Fibroblast of gingiva (primary cell): ENCODE data around the gene CDX2.

Experiments used
- DNase-seq: peaks from one replicate; pipeline ENCODE4 v3.0.0-alpha.2; 2011; ENCODE audit warnings: low read depth

Gene CDX2

DNA sequence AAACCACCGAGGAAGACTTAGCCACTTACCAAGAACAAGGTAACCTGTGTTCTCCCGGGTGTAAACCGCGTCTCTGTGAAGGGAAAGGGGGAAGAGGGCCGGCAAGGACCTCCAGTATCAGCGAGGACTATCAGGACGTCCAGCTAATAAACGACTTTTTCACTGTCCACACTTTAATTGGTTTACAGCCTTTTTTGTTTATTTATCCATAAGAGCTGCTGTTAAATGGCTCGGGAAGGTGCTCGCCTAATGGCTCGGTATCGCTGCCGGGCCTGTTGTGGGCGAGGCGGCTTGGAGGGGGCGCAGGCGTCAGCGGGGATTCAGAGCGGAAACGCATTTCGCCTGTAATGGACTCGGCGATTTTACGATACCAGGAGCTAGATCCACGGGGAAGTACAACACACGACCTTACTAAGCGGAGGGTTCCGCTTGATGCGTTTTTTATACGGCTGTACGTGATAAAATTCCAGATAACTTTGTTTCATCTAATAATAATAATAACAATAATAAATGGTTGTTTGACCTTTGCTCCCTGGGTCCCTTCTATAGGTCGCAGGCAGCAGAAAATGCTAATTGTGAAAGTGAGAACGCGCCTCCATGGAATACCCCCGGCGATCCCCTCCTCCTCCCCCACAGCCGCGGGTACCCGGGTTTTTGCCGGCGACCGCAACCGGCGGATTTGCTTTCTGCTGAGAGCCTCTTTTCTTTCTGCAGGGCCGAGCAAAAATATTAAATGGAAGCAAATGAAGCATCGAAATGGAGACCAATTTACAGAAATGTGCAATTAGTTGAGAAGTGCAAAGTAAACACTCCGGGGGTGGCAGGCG, 51.8 kb downstream of the CDX2 start:
- DNase-seq, result no peak

- DNase-seq, result no peak
These were observed 53.6 kb downstream of the CDX2 start for GRCh38 chr13:27915301-27916207.

DNA sequence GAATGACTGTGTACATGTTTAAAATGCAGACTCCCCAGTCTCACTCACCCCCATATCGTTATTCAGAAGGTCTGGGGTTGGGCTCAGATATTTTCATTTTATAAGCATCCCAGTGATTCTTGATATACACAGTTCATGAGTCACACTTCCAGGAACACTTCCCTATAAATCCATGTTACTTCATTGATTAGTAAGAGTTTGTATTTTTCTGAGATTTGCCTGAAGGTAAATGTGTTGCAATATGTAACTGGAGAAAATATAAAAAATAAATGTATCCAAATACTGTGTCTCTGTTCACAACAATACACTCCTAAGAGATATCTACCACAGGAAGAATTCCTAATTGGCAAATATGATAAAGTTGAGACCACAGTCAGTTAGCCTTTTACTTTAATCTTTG, 56.0 kb downstream of the CDX2 start:
- DNase-seq, result no peak

DNA sequence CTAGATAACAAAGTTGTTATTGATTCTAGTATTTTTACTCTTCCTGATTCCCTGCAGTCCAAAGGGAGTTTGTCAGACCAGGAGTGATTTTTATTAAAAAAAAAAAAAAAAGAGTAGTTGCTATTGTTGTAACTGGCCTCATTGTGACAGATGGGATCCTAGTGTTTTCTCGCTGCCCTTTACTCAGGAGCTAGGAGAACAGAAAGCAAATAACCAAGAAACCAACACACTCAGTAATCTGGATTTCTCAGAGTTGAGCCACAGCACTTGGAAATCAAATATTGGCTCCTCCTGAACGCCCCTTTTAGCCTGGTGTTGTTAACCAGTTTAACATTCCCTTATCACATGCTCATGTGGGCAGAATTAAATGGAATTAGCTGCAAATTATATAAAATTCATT, 57.6 kb downstream of the CDX2 start:
- DNase-seq, result no peak
